ENCODE data around the gene LSM3. TPM values are rescaled to one million over a fixed set of nuclear protein-coding genes. Genes with fewer than 3 reads are reported as not detected.

The LSM3 gene
- total RNA-seq, 1 donor from 2014 or later: 12.4 TPM

DNA sequence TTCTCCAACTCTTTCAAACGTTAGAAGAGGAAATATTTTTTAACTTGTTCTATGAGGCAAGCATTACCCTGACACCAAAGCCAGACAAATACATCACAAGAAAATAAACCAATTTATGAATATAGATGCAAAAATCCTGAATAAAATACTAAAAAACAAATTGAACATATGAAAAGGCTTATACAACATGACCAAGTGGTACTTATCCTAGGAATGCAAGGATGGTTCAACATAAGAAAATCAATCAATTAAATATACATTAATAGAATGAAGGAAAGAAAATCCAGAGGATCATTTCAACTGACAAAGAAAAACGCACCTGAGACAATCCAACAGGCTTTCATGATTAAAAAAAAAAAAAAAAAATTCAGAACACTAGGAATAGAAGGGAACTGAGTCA lies 17.3 kb upstream of the LSM3 start:
- no peaks in the 10 kb centered on the region for H3K4me1 Mint-ChIP-seq (ENCODE audit: unreplicated experiment)
- H3K9me3 Mint-ChIP-seq: peaks cover 10% of the 10 kb centered on the region
- no peak for DNase-seq (ENCODE audit: extremely low spot score, unreplicated experiment)

DNA sequence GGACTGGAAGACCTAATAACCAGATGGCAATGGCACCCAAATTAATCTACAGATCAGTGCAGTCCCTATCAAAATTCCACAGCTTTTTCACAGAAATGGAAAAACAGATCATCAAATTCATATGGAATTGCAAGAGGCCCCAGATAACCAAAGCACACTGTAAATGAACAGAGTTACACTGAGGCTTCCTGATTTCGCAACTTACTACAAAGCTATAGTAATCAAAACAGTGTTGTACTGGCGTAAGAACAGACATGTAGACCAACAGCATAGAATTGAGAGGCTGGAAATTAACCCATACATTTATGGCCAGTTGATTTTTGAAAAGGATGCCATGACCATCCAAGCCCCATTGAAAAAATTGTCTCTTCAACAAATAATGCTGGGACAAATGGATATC lies 16.4 kb upstream of the LSM3 start:
- no peak for DNase-seq (ENCODE audit: extremely low spot score, unreplicated experiment)
- TF ChIP-seq, protein P1, sequence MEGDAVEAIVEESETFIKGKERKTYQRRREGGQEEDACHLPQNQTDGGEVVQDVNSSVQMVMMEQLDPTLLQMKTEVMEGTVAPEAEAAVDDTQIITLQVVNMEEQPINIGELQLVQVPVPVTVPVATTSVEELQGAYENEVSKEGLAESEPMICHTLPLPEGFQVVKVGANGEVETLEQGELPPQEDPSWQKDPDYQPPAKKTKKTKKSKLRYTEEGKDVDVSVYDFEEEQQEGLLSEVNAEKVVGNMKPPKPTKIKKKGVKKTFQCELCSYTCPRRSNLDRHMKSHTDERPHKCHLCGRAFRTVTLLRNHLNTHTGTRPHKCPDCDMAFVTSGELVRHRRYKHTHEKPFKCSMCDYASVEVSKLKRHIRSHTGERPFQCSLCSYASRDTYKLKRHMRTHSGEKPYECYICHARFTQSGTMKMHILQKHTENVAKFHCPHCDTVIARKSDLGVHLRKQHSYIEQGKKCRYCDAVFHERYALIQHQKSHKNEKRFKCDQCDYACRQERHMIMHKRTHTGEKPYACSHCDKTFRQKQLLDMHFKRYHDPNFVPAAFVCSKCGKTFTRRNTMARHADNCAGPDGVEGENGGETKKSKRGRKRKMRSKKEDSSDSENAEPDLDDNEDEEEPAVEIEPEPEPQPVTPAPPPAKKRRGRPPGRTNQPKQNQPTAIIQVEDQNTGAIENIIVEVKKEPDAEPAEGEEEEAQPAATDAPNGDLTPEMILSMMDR (conservative IDR thresholded peaks at IDR 0.05): no peak
- H3K27me3 Mint-ChIP-seq: no peaks in the 10 kb centered on the region
- peaks cover 80% of the 10 kb centered on the region for H3K36me3 Mint-ChIP-seq
- no peak overlapping the region for H3K4me3 Mint-ChIP-seq
- H3K27ac Mint-ChIP-seq: no peak overlapping the region
- H3K4me1 Mint-ChIP-seq (ENCODE audit: unreplicated experiment): no peaks in the 10 kb centered on the region
- peaks cover 10% of the 10 kb centered on the region for H3K9me3 Mint-ChIP-seq

More for the DNA sequence above, 17.3 kb upstream of the LSM3 start:
- H3K4me3 Mint-ChIP-seq: no peak overlapping the region
- H3K27me3 Mint-ChIP-seq: no peaks in the 10 kb centered on the region
- TF ChIP-seq, protein P1 (conservative IDR thresholded peaks at IDR 0.05): no peak
- no peak overlapping the region for H3K27ac Mint-ChIP-seq
- peaks cover 79% of the 10 kb centered on the region for H3K36me3 Mint-ChIP-seq

DNA sequence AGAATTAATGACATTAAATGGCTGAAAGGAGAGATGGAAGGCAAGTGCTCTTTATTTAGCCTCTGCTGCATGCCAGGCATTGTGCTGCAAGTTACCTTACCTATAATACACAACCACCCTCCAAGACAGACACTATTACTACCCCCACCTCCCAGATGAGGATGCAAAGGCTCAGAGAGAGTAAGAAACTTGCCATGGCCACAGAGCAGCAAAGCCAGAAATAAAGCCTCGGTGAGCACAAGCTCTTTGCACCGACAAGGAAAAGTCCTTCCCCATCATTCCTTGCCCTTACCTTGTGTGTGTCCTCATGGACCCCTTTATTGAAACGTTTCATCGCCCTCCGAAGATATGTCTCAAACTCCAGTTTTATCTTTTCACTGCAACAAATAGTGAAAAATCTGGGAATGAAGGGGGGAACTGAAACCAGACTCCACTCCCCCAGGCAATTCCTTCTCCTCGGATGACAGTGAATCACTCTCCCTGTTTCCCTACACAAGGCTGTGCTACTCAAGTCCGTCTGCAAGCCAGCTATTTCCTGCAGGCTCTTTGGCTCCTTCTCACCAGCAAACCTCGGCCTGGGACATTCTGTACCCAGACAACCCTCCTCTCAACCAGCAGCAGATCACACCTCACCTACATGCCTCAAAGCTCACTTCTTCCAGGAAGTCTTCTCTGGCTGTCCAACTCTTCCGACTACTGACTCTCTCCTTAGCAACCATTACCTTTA lies 11.6 kb upstream of the LSM3 start:
- Mint-ChIP-seq H3K4me1 (ENCODE audit: unreplicated experiment) (peaks cover 9% of the 10 kb centered on the region), H3K27ac (no peak overlapping the region), H3K27me3 (no peaks in the 10 kb centered on the region), H3K4me3 (no peak overlapping the region), H3K36me3 (peaks cover 74% of the 10 kb centered on the region), H3K9me3 (no peaks in the 10 kb centered on the region)
- TF ChIP-seq, protein P1 (conservative IDR thresholded peaks at IDR 0.05): no peak
- no peak for DNase-seq (ENCODE audit: extremely low spot score, unreplicated experiment)

DNA sequence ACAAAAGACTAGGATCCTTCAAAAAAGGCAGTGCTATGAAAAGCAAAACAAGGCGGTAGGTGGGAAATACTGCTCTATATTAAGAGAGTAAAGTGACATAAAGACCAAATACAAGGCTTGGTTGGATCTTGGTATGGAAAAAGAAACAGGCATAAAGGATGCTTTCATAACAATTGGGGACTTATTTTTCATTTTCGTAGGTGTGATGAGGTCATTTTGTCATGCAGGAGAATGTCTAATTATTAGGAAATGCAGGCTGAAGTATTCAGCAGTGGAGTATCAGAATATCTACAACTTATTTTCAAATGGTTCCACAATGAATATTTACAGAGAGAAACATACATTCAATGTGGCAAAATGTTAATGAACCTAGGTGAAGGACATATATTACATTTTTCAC lies 9.2 kb upstream of the LSM3 start:
- Mint-ChIP-seq H3K27me3 (no peaks in the 10 kb centered on the region), H3K9me3 (no peaks in the 10 kb centered on the region), H3K36me3 (peaks cover 61% of the 10 kb centered on the region), H3K4me1 (ENCODE audit: unreplicated experiment) (peaks cover 9% of the 10 kb centered on the region), H3K4me3 (no peak overlapping the region), H3K27ac (no peak overlapping the region)
- TF ChIP-seq, protein P1 (conservative IDR thresholded peaks at IDR 0.05): no peak
- DNase-seq (ENCODE audit: extremely low spot score, unreplicated experiment): no peak

DNA sequence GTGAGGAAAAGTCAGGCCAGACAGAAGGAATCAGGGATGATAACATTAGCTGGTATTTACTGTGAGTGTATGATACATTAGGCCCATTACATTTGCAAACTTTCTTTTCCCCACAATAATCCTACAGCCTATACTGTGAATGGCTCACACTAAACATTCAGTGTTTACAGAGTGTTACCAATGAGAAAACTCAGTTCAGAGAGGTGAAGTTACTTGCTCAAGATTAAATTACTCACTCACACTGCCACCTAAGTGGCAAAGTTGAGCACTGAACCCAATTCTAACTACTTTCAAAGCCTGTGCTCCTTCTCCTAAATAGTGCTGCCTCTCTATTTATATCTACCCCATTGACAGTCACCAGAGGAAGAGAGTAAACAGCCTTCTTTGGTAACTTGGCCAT lies 8.7 kb upstream of the LSM3 start:
- H3K27ac Mint-ChIP-seq: no peak overlapping the region
- H3K4me3 Mint-ChIP-seq: no peak overlapping the region
- H3K27me3 Mint-ChIP-seq: no peaks in the 10 kb centered on the region
- peaks cover 11% of the 10 kb centered on the region for H3K4me1 Mint-ChIP-seq (ENCODE audit: unreplicated experiment)
- H3K36me3 Mint-ChIP-seq: peaks cover 56% of the 10 kb centered on the region
- DNase-seq (ENCODE audit: extremely low spot score, unreplicated experiment): no peak
- TF ChIP-seq, protein P1 (conservative IDR thresholded peaks at IDR 0.05): no peak
- no peaks in the 10 kb centered on the region for H3K9me3 Mint-ChIP-seq
